HG02588 (cell line): Measurements from ENCODE around the gene ARL17A.
"Not testable (repeated sequence)": the region's sequence is repeated elsewhere in the genome, so short reads cannot be mapped to it uniquely, and the experiment has no call there.

Source experiments
- ATAC-seq: cut with Tn5 transposase; IDR thresholded peaks from one replicate; pipeline ENCODE4 v1.9.1; 2021; ENCODE audit warnings: mild to moderate bottlenecking, moderate library complexity; ENCODE audit not compliant: unreplicated experiment

ARL17A gene

DNA sequence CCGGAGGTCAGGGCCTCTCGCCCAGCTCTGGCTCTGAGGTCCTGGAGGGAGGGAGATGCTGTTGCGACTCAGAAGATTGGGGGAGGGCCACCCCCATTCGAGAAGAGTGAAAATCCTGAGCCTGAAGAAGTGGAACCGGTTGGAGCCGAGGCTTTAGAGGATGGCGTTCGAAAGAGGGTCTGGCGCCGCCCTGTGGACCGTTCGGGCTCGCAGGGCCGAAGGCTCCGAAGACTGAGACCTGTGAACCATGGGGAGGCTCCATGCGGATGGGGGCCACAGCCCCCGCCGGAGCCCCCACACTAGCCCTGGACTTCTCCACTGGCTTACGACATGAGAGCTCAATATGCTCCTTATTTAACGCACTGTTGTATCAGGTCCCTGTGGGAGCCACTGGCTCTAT lies 20.3 kb downstream of the ARL17A start:
- ATAC-seq = not testable (repeated sequence)

- not testable (repeated sequence) for ATAC-seq
Measured at GRCh38 chr17:46548607-46549006, 30.9 kb downstream of the ARL17A start.

GRCh38 chr17:46534716-46535115 lies 44.8 kb downstream of the ARL17A start:
- not testable (repeated sequence) for ATAC-seq

GRCh38 chr17:46512168-46512567 lies 67.3 kb downstream of the ARL17A start, which contains the start of gene LRRC37A2:
Gene LRRC37A2 (plus strand): TSS chr17:46512468. CDS start chr17:46512713, 245 bp downstream.
- ATAC-seq = not testable (repeated sequence)

DNA sequence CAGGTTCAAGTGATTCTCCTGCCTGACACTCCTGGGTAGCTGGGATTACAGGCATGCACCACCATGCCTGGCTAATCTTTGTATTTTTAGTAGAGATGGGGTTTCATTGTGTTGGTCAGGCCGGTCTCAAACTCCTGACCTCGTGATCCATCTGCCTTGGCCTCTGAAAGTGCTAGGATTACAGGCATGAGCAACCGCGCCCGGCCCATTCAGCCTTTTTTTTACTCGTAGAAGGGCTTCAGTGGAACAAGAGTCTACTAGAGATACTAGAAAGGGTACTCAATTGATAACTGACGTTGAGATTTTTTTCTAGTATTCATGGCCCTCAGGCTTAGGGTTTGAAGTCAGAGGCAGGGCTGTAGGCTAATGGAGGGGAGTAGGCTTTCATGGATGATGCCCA lies 73.6 kb downstream of the ARL17A start:
- not testable (repeated sequence) for ATAC-seq

DNA sequence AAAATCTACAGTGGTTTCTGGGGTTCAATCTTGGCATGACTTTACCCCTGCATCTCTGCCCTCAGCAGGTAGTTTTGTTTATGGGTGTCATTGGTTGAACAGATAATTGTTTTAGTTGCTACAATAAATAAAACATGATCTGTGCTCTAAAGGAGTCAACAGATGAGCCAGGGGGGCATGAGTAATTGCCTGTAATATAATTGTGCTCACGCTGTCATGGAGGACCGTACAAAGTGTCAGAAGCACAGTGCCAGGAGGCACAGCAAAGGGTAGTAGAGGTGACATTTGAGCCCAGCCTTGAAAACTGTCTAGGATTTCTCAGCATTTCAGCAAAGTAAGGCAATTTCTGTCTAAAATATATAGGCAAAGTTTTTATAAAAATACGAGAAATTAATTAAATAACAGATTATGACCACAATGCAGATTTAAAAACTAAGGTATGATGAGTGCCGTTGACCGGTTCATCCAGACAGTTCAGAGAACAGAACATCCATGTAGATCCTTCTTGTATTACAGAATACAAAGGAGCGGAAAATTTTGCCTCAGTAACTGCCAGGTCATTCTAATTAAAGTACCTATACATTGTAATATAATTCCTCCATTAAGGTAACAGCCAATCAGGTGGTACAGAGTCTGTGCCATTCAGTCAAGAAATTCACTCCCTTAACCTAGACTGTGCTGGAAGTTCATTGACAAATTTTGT lies 79.9 kb downstream of the ARL17A start:
- ATAC-seq = not testable (repeated sequence)

DNA sequence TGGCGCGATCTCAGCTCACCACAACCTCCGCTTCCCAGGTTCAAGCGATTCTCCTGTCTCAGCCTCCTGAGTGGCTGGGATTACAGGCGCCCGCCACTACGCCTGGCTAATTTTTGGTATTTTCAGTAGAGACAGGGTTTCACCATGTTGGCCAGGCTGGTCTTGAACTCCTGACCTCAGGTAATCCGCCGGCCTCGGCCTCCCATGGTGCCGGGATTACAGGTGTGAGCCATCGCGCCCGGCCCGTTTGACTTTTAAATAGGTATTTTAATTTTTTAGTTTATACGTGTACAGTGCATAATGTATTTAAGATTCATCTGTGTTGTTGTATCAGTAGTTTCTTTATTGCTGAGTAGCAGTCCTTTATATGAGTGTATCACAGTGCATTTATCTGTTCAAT lies 87.5 kb downstream of the ARL17A start:
- ATAC-seq = not testable (repeated sequence)

DNA sequence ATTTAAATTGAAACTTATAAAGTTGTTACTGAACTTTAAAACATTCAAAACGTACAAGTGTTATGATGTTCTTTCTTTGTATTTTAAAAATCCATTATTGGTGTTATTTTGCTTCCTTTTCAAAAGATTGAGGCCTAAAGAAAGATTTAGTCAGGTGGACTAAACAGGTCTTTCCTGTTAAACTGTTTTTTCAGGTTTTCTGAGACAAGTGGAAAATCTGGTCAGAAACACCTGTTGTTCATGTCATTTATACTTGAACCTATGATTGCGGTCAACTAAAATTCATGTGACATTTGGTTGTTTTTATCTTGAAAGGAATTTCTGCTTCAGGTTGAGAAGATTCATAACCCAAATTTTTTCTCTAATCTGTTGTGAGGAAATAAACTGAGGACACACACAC lies 98.2 kb downstream of the ARL17A start:
- ATAC-seq = not testable (repeated sequence)

GRCh38 chr17:46478823-46479222 lies 100.7 kb downstream of the ARL17A start:
- ATAC-seq = not testable (repeated sequence)

DNA sequence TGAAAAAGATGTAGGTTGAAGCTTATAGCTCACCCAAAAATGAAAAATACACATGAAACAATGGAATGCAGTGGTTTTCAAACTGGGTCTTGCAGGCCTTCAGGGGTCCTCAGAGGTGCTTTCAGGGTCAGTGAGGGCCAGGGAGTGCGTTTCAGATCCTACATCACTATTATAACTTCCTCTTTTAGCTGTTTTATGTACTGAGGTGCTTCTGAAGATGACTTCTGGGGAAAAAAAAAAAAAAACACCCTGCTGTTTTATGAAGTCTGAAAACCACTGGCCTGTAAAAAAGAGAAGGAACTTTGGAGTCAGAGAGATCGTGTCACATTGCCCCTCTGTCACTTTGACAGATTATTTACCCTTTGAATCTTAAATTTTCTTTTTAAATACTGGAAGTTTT lies 103.9 kb downstream of the ARL17A start:
- ATAC-seq = not testable (repeated sequence)

DNA sequence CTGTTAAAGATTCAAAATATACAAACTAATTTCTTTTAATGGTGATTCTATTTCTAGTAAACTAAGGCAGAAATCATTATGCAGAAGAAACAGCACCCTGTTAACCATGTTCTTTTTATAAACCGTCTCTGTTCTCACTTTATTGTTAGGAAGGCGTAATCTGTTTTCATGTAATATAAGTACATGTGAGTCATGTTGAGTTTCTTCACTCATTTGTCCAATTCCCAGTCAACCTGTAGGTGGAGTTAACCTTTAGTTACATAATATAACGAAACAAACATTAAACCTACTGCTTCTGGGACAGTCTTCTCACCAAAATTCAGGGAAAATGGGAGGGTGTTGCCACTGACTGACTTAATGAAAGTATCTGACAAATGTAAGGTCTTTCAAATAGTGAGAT lies 105.0 kb downstream of the ARL17A start:
- not testable (repeated sequence) for ATAC-seq

DNA sequence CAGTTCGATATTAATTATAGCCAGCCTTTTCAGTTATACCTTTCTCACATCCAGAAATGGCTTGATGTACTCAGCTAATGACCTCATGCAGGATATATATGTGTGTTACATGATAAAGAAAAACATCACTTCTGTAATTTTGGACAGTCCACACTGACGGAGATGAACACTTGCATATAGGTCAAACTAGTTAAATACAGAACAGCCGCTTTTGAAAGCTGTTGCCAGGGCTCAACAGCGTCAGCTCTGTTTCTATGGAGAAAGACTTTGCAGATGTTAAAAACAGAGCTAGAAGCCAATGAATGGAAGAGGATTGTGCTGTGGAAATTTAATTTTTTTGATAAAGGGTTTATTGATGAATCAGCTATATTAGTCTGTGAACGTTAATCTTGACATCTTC lies 111.9 kb downstream of the ARL17A start:
- ATAC-seq = not testable (repeated sequence)
